ENCODE results near the gene SLC5A9.

- TF ChIP-seq CTCF (IDR thresholded peaks at IDR 0.05) (no peak), EZH2 (IDR thresholded peaks at IDR 0.05; ENCODE audit: borderline replicate concordance, insufficient read depth, low read depth, low read length, poor library complexity, severe bottlenecking) (no peak)
These were observed 6.8 kb downstream of the SLC5A9 start for GRCh38 chr1:48229317-48229716.

All from B cell (primary cell).